GM21526 (cell line): Measurements from ENCODE around the gene TMEM135.
"Not testable (repeated sequence)": the region's sequence is repeated elsewhere in the genome, so short reads cannot be mapped to it uniquely, and the experiment has no call there.

ENCODE experiments used
- ATAC-seq: cut with Tn5 transposase; IDR thresholded peaks from one replicate; pipeline ENCODE4 v1.9.1; 2021; ENCODE audit warnings: moderate library complexity; ENCODE audit not compliant: unreplicated experiment, low FRiP score

TMEM135 gene

DNA sequence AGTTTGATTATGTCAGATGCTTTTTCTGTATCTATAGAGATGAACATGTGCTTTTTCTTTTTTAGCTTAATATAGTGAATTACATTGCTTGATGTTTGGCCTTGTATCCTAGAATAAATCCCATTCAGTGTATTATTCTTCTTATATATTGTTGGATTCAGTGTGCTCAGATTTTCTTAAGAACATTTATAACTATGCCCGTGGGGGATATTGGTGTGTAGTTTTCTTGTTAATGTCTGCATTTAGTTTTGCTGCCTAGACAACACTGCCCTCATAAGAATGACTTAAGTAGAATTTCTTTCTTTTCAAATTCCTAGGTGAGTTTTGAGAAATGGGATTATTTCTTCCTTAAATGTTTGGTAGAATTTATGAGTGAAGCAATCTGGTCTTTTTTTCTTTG lies 98.5 kb downstream of the TMEM135 start:
- ATAC-seq = no peak

DNA sequence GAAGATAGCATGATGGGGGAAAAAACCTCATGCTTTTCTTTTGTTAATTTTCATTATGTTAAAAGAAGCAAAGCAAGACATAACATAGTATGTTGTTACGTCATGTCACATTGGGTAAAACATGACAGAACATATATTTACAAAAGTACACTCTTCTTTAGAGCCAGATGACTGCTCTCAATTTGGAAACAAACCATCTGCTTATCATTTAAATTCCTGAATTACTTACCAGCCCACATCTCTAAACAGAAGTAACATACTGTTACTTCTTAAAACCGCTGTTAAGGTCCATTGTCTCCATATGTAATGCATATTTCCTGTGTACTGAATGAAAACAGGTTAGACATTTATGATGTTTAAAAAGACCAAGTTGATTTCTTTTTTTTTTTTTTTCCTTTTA lies 100.0 kb downstream of the TMEM135 start:
- no peak for ATAC-seq

DNA sequence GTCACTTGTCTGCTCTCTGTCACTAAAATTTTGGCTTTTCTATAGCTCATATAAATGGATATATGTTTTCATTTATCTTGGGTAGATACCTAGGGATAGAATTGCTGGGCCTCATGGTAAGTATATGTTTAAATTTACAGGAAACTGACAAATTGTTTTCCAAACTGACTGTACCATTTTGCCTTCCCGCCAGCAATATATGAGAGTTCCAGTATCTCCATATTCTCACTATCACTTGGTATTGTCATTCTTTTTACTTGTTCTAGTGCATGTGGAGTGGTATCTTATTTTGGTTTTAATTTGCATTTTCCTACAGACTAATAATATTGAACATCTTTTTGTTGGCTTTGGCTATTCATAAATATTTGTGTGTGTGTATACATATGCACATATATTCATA lies 101.7 kb downstream of the TMEM135 start:
- ATAC-seq = no peak

- no peak for ATAC-seq
Measured at GRCh38 chr11:87141322-87141721, 103.6 kb downstream of the TMEM135 start.

DNA sequence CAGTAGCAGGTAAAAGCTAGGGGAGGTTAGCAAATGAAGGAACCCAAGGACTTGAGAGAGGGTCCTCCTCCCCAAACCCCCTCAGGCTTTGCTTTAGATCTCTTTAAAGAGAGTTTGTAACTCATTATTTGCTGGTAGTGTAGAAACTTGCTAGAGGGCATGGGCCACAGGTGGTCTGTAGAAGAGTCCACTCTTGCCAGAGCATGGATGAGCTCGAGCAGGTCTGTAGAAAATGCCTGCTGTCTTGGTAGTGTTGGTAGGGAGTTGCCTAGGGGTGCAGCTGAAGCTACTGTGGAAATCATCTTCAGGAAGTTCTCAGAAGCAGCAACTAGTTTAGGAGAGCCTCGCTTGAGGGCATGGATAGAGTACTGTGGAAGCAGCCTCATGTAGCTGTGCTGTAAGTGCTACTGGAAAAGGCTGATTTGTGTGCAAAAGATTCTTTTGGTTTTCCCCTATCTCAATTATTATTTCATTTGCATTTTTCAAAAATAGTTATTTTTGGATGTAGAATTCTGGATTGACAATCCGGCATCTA lies 104.3 kb downstream of the TMEM135 start:
- ATAC-seq = no peak

DNA sequence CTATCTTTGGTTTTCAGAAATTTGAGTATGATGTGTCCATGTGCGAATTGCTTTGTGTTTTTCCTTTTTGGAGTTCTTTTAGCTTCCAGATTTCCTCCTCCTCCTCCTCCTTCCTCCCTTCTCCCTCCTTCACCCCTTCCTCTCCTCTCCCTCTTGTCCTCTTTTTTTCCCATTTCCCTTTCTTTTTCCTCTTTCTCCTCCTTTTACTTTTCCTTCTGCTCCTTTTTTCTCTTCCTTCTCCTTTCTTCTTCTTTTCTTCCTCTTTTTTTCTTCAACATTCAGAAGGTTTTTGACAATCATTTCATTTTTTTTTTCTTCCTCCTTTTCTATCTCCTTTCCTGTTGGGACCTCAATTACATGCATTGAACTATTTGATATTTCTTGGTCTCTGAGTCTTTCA lies 104.9 kb downstream of the TMEM135 start:
- ATAC-seq = no peak

DNA sequence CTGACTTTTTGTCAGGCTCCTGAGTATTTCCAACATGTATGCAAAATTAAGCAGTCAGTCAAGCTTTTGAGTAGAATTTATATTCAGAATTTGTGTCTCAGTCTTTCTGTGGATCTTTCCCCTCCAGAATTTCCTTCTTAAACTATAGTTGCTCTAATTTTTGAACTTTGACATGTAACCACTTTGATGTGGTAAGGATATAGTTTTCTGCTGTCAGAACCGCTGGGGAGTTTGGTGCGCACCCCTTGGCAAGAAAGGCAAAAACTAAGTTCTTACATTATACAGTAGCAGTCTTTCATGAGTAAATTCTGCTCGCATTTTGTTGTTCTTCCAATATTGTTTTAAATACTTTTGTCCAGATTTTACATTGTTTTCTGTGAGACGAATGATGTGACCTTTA lies 105.9 kb downstream of the TMEM135 start:
- no peak for ATAC-seq

- no peak for ATAC-seq
Measured at GRCh38 chr11:87144252-87144651, 106.5 kb downstream of the TMEM135 start.

DNA sequence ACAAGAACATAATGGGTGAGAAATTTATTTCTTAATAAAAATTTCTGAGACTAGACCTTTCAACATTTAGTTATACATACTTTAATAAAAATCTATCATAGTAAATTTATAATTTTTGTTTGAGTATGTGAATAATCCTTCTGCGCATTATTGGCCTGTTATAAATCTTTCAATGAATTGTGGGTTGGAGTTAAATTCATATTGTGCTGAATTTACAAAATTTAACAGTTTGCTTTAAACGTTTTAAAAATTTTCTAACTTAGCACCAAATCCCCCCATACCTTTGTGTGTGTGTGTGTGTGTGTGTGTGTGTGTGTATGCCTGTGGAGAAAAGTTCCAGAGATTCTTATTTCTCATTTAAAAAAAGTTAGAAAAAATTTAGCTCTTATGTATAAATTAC lies 111.0 kb downstream of the TMEM135 start:
- ATAC-seq = no peak

DNA sequence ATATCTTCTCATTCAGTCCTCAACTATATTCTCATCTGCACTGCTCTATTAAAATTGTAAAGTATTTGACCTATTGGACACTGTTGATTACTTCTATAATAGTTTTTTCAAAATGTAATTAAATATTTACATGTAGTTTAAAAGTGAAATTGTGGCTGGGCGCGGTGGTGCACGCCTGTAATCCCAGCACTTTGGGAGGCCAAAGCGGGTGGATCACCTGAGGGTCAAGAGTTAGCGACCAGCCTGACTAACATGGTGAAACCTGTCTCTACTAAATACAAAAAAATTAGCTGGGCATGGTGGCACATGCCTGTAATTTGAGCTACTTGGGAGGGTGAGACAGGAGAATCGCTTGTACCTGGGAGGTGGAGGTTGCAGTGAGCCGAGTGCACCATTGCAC lies 112.0 kb downstream of the TMEM135 start:
- not testable (repeated sequence) for ATAC-seq

DNA sequence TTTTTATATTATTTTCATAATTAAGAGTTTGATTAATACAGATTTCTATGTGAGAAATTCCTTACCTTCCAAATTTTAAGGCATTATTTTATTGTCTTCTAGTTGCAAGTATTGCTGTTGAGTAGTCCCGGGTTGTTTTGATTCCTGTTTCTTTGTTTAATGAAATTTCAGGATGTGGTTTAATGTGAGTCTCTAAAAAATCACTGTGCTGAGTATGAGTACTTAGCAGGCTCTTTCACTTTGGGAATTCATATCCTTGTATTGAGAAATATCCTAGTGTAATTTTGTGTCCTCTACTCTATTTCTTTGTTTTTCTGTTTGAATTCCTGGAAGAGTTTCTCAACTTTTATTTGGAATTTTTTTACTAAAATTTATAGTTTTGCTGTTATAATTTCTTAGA lies 113.2 kb downstream of the TMEM135 start:
- no peak for ATAC-seq

GRCh38 chr11:87154246-87154645 lies 116.5 kb downstream of the TMEM135 start:
- ATAC-seq = no peak

- ATAC-seq = no peak
Measured at GRCh38 chr11:87156970-87157369, 119.2 kb downstream of the TMEM135 start.

GRCh38 chr11:87169076-87169475 lies 131.3 kb downstream of the TMEM135 start:
- ATAC-seq = not testable (repeated sequence)

DNA sequence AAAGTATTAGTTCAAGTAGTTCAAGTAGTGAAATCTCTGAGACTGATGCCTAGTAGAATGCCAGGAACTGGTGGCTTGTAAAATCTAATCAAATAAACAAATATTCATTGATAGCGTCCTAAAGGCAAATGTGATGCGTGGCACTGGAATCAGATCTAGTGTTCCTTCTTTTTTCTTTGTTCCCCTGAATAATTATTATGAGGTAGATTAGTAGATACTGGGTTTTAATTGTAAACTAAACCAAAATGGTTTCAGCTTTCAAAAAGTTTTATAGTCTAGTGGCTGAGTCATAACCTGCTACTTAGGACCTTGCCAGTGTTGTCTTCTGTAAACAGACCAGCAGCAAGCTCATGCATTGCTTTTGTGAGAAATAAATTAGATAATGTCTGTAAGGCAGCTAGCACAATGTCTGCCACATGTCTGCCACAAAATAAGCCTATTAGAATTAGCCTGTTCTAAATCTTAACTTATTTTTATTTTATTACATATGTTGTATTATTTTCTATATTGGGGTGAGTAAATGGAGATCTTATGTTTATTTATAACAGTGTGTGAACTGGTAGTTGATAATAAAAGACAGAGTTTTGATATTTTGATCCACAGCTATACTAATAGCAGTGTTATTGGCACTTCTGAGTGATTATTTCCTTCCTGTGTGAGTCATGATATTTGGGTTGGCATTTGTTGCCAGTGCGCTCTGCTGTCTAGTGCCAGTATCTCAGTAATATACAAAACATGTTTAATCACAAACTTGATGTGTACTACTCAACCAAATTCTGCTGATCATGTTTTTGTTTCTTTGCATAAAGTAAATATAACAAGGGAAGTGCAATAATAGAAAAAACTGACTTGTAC lies 135.7 kb downstream of the TMEM135 start:
- ATAC-seq = no peak

DNA sequence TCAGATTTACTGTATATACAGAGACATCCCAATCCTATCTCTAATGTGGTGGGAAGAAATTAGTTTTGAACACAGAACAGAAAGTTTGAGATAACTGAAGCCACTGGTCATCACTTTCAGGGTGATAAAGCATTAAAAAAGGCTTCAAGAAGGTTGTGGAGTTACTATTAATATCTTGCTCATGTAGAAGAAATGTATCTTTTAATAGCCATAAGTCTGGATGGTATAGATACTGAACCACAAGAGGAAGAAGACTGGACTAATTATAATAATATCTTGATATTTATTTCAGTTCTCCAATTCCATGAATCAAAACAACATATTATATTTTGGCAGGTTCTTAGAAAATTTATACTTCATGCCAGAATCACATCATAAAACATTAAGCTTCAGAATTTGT lies 137.1 kb downstream of the TMEM135 start:
- no peak for ATAC-seq

GRCh38 chr11:87176044-87176443 lies 138.3 kb downstream of the TMEM135 start:
- ATAC-seq = no peak

GRCh38 chr11:87179621-87180020 lies 141.9 kb downstream of the TMEM135 start:
- ATAC-seq = no peak

- no peak for ATAC-seq
Measured at GRCh38 chr11:87180742-87181141, 143.0 kb downstream of the TMEM135 start.

DNA sequence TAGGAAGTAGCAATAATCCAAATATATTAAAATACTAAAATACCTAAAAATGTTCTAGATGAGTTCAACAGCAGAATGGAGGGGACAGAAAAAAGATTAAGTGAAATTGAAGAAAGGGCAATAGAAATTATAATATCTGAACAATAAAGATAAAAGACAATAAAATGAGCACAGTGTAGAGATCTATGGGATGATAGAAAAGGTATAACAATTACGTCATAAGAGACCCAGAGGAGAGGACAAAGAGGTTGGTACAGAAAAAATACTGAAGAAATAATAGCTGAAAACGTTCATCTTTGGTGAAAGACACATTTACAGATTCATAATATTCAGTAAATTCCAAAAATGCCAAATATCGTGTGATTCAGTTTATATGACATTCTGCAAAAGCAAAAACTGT lies 143.4 kb downstream of the TMEM135 start:
- no peak for ATAC-seq

DNA sequence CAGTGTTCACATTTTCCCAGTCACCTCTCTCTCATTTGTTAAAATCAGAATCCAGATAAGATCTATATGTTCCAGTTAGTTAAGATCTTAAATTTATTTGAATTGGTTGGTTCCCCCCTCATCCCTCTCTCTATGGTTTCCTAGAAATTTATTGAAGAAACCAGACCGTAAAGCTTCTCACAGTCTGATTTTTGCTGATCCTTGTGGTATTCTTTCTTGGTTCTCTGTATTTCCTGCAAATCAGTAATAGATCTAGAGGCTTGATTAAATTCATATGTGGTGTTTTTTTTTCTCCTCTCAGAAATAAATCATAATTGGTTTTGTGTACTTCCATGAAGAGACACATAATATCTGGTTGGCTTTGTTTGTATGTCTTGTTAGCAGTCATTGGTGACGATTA lies 147.5 kb downstream of the TMEM135 start:
- no peak for ATAC-seq

- ATAC-seq = no peak
Measured at GRCh38 chr11:87187076-87187475, 149.3 kb downstream of the TMEM135 start.
